ENCODE data around the gene LIMD2.

Gene LIMD2

DNA sequence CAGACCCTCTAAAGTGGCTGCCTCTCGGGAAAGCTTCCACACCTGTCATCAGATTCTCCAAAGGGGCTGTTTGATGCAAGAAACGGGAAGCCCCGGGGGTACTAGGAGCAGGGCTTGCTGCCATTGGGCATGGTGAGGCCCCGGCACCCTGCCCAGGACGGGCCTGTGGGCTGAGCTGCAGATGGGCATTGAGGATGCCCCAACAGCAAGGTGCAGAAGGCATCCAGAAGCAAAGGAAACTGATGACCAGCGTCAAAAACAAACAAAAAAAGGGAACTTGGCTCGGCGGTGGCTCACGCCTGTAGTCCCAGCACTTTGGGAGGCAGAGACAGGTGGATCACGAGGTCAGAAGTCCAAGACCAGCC, 1.5 kb upstream of the LIMD2 start:
- DNase-seq (ENCODE audit: low read depth, low spot score), result no peak

DNA sequence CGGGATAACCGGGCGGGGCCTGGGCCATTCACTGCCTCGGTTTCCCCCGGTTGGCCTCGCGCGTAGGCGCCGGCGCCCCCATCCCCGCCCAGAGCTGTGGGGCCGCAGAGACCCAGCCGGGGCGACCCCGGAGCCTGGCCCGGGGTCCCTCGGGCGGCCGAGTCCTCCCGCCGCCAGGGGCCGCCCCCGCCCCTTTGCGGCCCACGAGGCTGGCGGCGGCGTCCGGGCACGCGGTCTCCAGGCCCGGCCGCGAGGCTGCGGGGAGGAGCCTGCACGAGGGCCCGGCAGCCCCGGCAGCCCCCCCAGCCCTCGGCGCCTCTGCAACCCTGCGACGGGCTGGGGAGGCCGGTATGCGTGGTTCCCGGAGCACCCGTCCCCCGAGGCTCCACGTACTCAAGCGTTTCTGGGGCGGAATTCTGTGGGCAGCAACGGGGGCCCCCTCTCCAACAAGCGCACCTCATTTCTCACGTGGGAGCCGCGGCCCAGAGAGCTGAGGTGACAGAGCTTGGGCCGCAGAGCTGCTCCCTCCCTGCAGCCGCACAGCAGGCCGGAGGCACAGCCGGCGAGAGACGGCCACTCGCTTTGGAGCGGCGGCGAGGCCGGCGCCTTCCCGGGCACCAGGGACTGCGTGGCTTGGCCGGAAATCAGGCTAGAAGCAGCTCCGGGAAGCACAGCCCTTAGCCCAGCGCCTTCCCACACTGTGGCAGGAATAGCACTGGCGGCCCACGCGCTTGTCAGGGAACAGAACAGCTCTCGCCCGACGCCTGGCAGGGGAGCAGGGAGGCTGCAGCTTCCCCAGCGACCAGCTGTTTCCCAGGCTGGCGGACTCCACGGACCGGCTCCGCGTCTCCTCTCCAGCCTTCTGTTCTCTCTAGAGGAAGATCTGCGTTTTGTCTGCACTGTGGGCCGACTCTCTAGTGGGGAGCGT, 867 bp upstream of the LIMD2 start:
- peak; percentile 27 for DNase-seq (ENCODE audit: low read depth, low spot score)

DNA sequence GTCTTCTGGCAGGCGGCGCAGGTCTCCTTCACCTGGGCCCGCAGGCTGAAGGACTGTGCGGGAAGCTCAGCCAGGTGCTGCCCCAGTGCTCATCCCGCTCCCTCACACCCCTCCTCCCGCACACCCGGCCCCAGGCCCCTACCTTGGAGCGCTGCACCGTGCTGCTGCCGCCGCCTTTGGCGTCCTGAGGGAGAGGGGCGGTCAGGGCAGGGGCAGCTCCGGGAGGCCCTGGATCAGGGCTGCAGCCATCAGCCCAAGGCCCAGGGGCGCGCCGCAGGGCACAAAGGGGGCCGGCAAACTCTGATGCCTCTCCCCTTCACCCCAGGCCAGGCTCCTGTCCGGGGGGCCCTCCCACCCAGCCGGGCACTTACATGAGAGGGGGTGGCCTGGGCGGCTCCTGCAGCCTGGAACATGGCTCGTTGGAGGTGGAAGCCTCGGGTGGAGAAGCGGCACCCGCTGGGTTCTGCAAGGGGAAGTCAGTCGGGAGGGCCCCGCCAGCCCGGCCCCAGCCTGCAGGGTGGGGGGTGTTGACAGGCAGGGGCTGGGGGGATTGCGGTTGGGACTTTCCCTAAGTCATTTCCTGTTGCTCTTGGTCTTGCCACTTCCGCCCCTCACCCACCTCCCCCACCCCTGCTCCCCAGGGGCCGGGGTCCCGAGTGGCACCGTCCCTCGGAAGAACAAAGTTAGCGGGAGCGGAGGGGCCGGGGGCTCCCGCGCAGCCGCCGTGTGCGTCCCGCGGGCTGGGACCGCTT, 863 bp downstream of the LIMD2 start:
- DNase-seq (ENCODE audit: low read depth, low spot score), result peak; percentile 76

DNA sequence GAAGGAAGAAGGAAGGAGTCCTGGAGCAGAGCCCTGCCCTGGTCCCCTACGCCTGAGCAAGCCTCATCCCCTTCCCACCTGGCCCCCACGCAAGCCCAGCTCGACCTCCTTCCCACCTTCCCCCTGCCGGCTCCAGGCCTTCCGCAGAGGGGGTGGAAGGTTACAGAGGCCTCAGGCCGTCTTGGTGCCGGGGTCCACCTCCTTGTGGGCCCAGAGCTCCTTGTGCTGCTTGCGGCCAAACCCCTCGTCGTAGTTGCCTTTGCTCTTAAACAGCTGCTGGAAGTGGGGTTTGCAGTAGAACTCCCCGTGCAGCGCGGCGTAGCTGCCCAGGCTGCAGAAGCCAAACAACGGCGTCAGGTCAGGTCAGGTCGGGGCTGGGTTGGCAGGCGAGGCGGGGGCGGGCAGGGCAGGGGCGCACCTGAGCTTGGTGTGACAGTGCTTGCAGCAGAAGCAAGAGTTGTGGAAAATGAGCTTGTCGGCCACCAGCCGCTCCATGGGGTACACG, 1.5 kb downstream of the LIMD2 start:
- DNase-seq (ENCODE audit: low read depth, low spot score), result no peak

DNA sequence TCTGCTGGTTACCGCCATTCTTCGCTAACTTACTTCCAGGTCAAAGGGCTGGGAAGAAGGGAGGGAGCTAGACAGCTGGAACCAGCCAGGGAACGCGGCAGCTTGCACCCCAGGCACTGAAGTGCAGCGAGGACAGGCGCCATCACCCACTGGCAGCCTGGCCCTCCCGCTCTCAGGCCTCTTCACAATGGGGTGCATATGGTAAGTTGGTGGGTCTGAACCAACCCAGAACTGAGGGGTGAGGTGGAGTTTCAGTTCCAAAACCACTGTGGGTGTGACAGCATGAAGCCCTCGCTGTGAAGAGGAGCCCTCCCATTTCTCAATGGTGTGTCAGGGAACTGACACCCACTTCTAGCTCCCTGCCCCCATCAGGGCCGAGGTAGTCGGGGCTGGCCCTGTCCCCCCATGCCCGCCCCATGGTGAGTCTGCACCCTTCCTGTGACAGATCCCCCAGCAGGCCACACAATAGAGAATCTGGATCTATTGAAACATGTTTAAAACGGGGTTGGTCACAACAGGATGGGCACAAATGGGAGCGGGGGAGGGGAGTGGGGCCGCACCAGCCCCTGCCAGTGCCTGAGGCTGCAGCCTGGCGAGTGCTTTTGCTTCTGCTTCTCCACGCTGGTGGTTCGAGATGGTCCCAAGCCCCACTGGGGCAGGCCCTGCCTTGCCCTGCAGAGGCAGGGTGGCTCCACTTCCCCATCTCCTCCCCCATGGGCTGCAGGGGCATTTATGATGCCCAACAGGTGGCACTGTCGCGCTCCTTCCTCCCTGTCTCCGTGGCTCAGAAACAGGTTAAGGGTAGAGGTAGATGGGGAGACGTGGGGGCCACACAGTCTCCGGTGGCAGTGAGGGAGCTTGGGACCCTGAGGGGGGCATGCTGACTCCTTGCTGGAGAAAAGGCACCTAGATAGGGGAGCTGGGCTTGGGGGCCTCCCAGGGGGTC, 2.3 kb downstream of the LIMD2 start:
- peak; percentile 34 for DNase-seq (ENCODE audit: low read depth, low spot score)

DNA sequence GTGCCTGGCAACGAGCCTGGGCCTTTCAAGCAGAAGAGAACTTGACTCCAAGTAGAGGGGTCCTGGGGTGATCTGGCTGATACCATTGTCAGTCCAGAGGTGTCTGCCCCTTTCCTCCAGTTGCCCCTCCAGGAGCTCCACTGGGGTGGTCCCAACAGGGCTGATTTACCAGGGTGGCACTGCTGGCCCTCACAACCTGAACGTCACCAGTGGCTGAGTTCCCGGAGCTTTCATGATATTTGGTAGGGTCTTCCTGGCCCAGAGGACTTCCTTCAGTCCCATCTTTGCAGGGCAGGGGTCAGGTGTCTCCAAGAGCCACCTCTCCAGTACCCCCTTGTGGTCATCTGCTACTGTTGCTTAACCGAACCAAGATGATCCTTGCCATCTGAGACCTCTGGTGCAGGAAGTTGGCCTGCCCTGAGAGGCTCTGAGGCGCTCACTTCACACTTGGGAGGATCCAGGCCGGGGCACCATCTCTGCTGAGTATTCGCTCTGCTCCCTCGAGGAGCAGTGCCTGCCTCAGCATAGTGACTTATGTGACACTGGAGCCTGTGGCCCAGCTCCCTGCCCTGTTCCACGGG, 3.5 kb downstream of the LIMD2 start:
- no peak for DNase-seq (ENCODE audit: low read depth, low spot score)

DNA sequence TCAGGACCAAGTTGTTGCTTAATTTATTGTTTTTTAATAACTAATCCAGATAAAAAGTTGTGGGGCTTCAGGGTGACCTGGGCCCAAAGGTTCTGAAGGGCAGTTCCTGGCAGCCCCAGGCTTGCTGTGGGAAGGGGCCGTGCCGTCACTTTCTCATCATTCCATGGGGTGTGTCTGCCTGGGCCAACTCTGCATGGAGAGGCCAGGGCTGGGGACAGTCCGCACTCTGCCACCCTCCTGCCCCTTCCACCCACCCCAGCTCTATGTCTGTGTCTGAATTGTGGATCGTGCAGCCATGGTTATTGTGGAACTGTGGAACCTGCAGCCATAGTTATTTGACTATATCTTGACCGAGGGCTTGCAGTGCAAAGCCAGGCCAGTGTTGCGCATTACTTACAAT, 4.0 kb downstream of the LIMD2 start:
- no peak for DNase-seq (ENCODE audit: low read depth, low spot score)

DNA sequence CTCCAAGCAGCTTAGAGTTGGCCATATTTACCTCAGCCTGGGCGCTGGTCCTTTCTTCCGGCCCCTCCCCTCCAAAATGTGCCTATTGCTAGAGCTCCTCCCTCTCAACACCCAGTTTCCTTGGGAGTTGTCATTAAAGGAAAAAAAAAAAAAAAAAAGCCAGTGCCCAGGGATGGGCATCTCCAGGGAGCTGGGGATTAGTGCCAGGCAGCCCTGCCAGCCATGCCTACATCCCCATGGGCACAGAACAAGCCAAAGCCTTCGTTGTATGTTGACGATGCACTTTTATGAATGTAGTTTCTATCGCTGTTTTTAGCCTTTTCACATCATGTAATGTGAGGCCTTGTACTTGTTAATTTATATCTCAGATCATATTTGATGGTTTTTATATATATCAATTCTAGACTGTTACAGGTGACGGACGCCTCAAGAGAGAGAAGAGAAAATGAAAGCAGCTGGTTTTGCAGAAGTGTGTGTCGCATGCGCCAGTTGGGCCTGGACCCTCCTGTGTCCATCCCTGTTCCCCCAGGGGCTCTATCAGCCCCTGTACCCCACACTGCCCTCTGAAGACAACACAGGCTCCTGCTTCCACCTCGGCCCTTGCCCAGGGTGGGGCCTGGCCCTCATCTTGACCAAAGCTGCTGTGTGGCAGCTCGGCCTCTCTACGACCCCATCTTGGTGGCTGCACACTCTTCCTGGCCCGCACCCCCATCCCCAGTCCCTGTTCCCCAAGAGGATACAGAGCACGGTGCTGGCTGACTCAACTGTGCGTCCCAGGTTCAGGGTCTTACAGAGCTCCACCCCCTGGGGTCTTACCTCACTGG, 4.8 kb downstream of the LIMD2 start:
- no peak for DNase-seq (ENCODE audit: low read depth, low spot score)

DNA sequence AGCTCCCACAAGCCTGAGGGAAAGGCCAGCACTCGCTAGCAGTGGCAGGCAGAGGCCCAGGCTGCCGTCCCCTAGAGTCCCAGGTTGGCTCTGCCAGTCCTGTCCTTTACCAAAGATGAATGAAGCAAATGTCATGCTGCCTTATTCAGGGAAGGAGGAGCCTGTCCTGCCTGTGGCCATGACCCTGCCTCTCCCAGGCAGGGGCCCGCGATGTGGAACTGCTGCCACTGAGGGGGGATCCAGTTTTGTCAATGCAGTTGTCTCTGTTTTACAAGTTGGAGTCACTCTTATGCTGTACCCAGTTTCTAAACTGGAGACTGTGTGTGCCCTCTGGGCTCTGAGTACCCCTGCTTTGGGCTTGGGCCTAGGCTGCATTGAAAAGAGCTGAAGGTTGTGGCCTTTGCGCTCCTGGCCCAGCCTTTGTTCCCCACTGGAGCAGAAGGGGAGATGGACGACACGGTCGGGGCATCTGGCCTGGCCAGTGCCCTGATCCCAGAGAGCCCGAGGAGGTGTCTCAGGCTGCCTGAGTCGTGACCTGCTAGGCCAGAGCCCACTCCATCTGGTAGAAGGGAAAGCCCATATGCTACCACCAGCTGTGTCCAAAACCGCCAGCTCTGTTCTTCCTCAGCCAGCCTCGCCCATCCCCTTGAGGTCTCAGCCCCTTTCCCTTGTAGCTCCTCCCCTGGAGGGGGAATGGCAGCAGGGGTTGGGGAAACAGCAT, 5.5 kb downstream of the LIMD2 start:
- DNase-seq (ENCODE audit: low read depth, low spot score), result no peak

DNA sequence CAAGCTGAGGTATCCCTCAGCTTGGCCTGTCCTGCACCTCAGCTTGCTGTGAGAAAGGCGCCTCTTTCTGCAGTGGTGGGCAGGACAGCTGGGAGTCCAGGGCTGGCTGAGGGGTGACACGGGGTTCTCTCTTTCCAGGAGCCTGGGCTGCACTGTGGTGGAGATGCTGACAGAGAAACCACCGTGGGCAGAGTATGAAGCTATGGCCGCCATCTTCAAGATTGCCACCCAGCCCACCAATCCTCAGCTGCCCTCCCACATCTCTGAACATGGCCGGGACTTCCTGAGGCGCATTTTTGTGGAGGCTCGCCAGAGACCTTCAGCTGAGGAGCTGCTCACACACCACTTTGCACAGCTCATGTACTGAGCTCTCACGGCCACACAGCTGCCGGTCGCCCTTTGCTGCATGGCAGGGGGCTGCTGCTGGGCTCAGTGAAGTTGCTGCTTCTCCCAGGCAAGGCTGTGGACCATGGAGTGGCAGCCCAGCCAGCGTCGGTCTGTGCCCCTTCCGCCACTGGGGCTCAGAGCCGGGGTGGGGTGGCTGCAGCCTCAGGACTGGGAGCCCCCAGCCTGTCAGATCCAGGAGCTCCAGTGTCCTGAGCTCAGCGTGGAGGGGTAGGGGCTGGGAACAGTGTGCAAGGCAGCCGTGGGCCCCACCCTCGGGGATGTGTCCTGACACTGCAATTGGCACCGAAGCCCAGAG, 6.4 kb downstream of the LIMD2 start:
- DNase-seq (ENCODE audit: low read depth, low spot score), result no peak

DNA sequence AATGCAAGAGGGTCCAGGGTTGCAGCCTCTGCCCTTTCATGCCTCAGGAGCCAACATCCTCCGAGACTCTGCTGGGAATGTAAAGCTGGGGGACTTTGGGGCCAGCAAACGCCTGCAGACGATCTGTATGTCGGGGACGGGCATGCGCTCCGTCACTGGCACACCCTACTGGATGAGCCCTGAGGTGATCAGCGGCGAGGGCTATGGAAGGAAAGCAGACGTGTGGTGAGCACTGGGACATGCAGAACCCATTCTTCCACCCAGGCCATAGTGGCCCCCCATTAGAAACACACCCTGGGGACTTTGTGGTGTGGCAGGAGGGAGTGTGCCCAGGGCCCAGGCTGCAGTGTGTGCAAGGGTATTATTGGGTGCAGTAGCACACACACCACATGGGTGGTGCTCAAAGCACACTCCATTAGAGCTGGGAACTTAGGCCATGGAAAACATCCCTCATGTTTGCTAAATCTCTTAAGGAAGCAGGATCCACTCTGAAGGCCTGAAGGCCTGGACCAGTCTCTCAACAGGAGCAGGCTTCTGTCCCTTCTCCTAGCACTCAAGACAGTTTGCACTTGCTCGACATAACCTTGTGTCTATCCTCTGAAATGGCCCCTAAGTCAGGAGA, 7.6 kb downstream of the LIMD2 start:
- no peak for DNase-seq (ENCODE audit: low read depth, low spot score)

DNA sequence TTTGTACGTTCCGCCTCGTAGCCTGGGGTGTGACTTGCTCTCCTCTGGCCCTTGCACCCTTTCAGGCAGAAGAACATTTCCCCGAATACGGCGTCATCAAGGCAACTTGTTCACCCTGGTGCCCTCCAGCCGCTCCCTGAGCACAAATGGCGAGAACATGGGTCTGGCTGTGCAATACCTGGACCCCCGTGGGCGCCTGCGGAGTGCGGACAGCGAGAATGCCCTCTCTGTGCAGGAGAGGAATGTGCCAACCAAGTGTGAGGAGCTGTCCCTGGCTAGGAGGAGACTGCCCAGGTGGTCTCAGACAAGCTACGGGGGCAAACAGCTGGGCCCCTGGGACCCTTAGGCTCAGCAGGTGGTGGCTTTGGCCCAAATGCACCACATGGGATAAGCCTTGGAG, 10.4 kb downstream of the LIMD2 start:
- DNase-seq (ENCODE audit: low read depth, low spot score), result no peak

DNA sequence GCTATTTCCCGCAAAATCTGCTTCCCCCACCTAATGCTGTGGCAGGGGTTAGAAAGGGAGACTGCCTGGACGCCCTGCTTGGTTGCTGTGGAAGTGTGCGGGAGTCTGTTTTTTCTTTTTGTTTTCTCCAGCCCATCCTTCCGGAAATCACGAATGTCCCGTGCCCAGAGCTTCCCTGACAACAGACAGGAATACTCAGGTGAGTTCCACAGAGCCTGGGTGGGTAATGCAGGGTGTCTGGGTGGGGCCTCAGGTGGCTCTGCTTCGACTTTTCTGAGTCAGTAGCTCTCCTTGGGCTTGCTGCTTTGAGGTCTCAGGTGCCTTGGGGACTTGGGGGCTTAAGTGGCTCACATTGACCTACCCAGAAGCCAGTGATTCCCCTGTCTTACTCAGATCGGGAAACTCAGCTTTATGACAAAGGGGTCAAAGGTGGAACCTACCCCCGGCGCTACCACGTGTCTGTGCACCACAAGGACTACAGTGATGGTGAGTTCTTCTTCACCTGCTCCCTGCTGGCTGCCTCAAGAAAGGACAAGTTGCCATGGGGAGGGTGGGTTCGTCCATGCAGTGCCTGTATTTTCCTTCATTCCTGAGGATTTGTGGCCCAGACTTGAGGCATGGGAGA, 11.4 kb downstream of the LIMD2 start:
- DNase-seq (ENCODE audit: low read depth, low spot score), result no peak

DNA sequence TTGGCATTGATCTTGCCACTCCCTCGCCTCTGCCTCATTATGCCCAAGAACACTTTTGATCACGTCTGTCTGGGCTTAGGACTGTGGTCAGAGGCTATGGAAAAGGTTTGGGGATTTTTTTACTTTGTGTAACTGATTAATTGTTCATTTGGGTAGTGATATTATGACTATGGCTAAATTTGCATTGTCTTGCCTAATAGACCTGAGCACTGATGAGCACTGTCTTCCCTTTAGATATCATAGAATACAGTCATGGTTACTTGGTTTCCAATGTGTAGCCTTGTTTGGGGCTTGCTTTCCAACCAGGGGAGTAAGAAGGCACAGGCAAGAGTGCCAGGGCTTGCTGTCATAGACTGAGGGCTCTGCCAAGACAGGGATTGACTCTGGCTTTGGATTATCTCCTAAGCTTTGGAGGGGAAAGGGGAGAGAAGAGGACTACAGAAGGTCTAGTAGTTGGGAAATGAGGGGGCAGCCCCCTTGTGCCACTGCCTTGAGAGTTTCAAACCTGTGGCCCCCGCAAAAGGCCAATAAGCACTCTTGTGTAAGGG, 13.7 kb downstream of the LIMD2 start:
- no peak for DNase-seq (ENCODE audit: low read depth, low spot score)

DNA sequence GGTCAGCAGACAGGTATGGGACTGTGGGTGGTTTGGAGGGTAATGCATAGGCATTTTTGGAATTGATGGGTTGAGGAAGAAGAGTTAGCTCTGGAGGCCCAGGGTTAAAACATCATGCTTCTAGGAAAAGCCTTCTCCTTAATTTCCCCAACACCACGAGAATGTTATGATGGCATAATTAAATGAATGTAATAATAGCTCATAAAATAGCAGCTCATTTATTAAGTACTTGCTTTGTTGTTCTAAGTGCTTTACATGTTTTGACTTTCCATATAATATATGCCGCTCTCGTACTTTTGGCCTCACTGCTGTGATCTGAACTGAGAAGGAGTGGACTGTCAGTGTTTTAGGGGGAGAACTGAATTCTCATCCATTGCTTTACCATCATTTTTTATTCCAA, 14.3 kb downstream of the LIMD2 start:
- DNase-seq (ENCODE audit: low read depth, low spot score), result no peak

DNA sequence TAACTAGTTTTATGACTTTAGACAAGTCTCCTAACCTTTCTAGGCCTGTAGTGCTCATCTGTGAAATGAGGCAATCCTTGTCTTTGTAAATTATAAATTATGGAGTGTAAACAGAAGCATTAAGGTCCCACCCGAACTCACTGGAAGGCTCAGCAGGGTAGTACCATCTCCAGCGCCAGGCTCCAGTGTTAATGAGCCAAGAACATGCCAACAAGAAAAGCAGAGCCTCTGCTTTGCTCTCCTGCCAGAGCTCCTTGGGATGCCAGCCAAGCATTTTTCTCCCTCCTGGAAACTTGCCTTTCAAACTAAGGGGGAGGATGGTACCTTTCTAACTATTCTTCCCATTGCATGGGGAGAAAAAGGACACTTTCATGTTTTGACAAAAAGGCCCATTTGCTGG, 14.9 kb downstream of the LIMD2 start:
- no peak for DNase-seq (ENCODE audit: low read depth, low spot score)

DNA sequence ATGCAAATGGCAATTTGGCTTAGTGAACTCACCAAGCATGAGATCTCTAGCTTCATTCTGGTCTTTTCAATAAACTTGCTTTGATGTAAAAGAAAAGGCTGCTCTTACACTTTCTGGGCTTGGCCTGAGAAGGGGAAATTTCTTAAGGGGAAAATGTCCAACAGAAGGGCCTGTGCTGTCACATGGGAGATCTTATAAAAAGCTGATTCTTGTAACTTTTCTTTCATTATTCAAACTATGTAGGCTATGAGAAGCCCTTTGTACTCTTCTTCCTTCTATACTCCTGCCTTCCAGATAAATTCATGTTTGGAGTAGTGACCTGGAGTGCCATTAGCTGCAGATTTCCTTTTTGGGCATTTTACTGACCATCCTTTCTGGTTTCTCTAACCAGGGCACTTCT, 16.9 kb downstream of the LIMD2 start:
- DNase-seq (ENCODE audit: low read depth, low spot score), result no peak

DNA sequence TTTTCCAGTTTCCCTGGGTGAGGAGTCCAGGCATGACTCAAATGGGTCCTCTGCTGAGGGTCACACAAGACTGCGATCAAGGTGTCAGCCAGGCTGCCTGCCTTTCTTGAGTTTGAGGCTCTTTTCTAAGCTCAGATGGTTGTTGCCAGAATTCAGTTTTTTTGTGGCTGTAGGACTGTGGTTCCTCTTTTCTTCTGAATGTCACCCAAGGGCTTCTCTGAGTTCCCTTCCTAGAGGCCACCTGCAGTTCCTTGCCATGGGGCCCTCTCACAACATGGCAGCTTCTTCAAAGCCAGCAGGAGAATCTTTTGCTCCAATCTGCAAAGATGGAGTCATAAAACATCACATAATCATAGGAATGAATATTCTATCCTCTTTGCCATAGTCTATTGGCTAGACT, 17.5 kb downstream of the LIMD2 start:
- DNase-seq (ENCODE audit: low read depth, low spot score), result no peak
